Limb (tissue), 2 donors: Measurements from ENCODE around the gene CLDN4.
"Not testable (repeated sequence)": the region's sequence is repeated elsewhere in the genome, so short reads cannot be mapped to it uniquely, and the experiment has no call there.

Experiments used
- DNase-seq, 2 donors: peaks; one replicate each; pipeline ENCODE4 v3.0.0-alpha.2; 2016; ENCODE audit errors: extremely low spot score in 2 of 2

Gene CLDN4

GRCh38 chr7:73830681-73831583, at the start of gene CLDN4:
CLDN4 (plus strand) TSS chr7:73830996; CDS start chr7:73831202, 206 bp downstream.
- DNase-seq, result peak in 1 of 2 donors; percentile 61

- no peak for DNase-seq
Observed at GRCh38 chr7:73786588-73786987, 44.2 kb upstream of the CLDN4 start.

- not testable (repeated sequence) for DNase-seq
Observed at GRCh38 chr7:73787786-73788048, 43.1 kb upstream of the CLDN4 start.

- no peak for DNase-seq
Observed at GRCh38 chr7:73789051-73789450, 41.7 kb upstream of the CLDN4 start.

GRCh38 chr7:73791170-73791690, 39.6 kb upstream of the CLDN4 start:
- not testable (repeated sequence) for DNase-seq

- not testable (repeated sequence) for DNase-seq
Observed at GRCh38 chr7:73795188-73795587, 35.6 kb upstream of the CLDN4 start.

GRCh38 chr7:73796656-73797055, 34.1 kb upstream of the CLDN4 start:
- not testable (repeated sequence) for DNase-seq

GRCh38 chr7:73797176-73797575, 33.6 kb upstream of the CLDN4 start:
- not testable (repeated sequence) for DNase-seq

GRCh38 chr7:73799282-73800141, 31.3 kb upstream of the CLDN4 start:
- DNase-seq, result no peak

- no peak for DNase-seq
Observed at GRCh38 chr7:73801577-73801976, 29.2 kb upstream of the CLDN4 start.

GRCh38 chr7:73802459-73802858, 28.3 kb upstream of the CLDN4 start:
- no peak for DNase-seq

- no peak for DNase-seq
Observed at GRCh38 chr7:73809467-73809951, 21.3 kb upstream of the CLDN4 start.

- DNase-seq, result no peak
Observed at GRCh38 chr7:73810998-73811360, 19.8 kb upstream of the CLDN4 start.

- peak in 1 of 2 donors; percentile 52 for DNase-seq
Observed at GRCh38 chr7:73811760-73812168, 19.0 kb upstream of the CLDN4 start.

GRCh38 chr7:73812996-73813395, 17.8 kb upstream of the CLDN4 start:
- DNase-seq, result no peak

GRCh38 chr7:73815436-73815835, 15.4 kb upstream of the CLDN4 start:
- DNase-seq, result no peak

GRCh38 chr7:73817121-73817520, 13.7 kb upstream of the CLDN4 start:
- no peak for DNase-seq

- no peak for DNase-seq
Observed at GRCh38 chr7:73820013-73820412, 10.8 kb upstream of the CLDN4 start.

GRCh38 chr7:73821597-73822285, 9.1 kb upstream of the CLDN4 start:
- DNase-seq, result not testable (repeated sequence)

GRCh38 chr7:73822319-73823173, 8.2 kb upstream of the CLDN4 start:
- no peak for DNase-seq

- no peak for DNase-seq
Observed at GRCh38 chr7:73823257-73823656, 7.5 kb upstream of the CLDN4 start.
